IPS-18a (cell line): ENCODE data around the gene SPTBN4.
A peak's percentile ranks its signal among the peaks of the same experiment; 100 is the strongest.

Experiments used
- H3K27ac ChIP-seq: one replicate; pipeline ENCODE4 v1.5.1; 2013; ENCODE audit warnings: low read length
- H3K27me3 ChIP-seq: one replicate; pipeline ENCODE4 v1.6.1; 2013; ENCODE audit warnings: mild to moderate bottlenecking, low read length; ENCODE audit not compliant: control insufficient read depth, insufficient read depth
- H3K36me3 ChIP-seq: one replicate; pipeline ENCODE4 v1.6.1; 2013; ENCODE audit warnings: low read depth, low read length; ENCODE audit not compliant: control insufficient read depth
- H3K4me1 ChIP-seq: one replicate; pipeline ENCODE4 v1.6.1; 2013; ENCODE audit warnings: low read depth, low read length; ENCODE audit not compliant: control insufficient read depth
- H3K4me3 ChIP-seq: one replicate; pipeline ENCODE4 v1.5.1; 2013; ENCODE audit warnings: low read length
- H3K9ac ChIP-seq: one replicate; pipeline ENCODE4 v1.6.1; 2013; ENCODE audit warnings: mild to moderate bottlenecking, low read length, moderate library complexity
- H3K9me3 ChIP-seq: one replicate; pipeline ENCODE4 v1.6.1; 2013; ENCODE audit warnings: low read depth, low read length; ENCODE audit not compliant: control insufficient read depth

SPTBN4 gene

DNA sequence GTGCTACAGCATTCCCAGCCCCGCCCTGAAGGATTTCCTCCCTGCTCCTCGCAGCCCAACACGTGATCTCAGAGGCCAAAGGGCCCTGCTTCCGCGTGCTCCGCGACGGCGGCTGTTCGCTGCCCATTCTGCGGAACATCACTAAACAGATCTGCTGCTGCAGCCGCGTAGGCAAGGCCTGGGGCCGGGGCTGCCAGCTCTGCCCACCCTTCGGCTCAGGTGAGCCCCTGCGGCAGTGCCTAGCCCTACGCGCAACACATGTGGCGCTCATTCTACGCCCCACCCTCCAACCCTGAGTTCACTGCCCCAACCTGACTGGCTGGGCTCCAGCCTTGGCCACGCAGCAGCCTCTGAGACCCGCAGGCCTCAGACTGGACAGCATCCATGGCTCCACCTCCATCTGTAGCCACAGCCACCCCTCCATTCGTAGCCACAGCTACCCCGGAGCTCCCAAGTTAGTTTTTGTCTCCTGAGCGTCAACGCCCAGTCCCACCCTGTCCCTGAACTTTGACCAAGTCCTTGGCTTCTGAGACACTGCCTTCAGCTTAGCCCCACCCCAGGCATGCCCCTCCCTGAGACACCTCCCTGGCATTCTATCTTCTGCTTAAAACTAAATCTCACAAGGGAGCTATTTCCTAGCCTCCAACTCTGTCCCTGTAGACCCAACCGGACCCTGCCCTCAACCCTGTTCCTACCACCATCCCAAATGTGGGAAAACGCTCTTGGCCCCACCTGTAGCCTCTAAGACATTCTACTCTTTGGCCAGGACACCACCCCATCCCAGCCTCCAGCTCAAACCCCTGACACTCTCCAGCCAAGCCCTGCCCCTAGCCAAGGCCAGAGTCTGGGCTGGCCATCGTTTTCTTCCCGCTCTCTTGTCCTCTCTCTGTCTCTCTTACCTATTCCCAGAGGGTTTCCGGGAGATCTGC, 140.8 kb downstream of the SPTBN4 start:
- H3K27me3 ChIP-seq, result peaks cover 80% of the 10 kb centered on the region
- H3K36me3 ChIP-seq, result no peaks in the 10 kb centered on the region
- no peaks in the 10 kb centered on the region for H3K9me3 ChIP-seq
- peaks cover 19% of the 10 kb centered on the region for H3K4me1 ChIP-seq
- H3K27ac ChIP-seq, result no peak overlapping the region
- no peak overlapping the region for H3K9ac ChIP-seq
- H3K4me3 ChIP-seq, result no peak overlapping the region

DNA sequence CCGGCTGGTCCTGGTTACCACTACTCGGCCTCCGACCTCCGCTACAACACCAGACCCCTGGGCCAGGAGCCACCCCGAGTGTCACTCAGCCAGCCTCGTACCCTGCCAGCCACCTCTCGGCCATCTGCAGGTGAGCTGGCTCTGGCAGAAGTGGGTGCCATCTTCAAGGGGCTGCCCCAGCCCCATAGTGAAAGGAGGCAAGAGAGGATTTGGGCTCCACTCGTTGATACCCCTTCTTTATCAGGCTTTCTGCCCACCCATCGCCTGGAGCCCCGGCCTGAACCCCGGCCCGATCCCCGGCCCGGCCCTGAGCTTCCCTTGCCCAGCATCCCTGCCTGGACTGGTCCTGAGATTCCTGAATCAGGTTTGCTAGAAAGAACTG, 141.4 kb downstream of the SPTBN4 start:
- Histone ChIP-seq H3K4me3 (no peak overlapping the region), H3K9me3 (no peaks in the 10 kb centered on the region), H3K9ac (no peak overlapping the region), H3K27ac (no peak overlapping the region), H3K36me3 (no peaks in the 10 kb centered on the region), H3K27me3 (peaks cover 77% of the 10 kb centered on the region), H3K4me1 (peaks cover 13% of the 10 kb centered on the region)

DNA sequence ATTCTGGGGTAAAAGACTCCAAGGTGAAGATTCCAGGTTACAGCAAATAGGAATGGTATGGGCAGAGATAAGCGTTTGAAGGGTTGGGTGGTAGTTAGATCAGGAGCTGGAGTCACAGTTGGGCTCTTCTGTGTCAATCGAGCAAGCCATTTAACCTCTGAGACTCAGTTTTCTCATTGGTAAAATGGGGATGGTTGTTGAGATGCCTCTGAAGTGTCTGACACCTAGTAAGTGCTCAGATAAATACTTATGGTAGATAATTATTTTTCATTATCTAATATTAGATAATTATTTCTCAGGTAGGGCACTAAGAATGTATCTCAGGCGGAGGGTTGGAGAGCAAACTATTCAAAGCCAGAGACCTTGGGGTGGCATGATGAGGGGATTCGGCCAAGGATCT, 142.2 kb downstream of the SPTBN4 start:
- Histone ChIP-seq H3K4me1 (peaks cover 10% of the 10 kb centered on the region), H3K9ac (no peak overlapping the region), H3K36me3 (no peaks in the 10 kb centered on the region), H3K4me3 (peak overlapping the region; percentile 59), H3K27me3 (peaks cover 77% of the 10 kb centered on the region), H3K27ac (no peak overlapping the region), H3K9me3 (no peaks in the 10 kb centered on the region)

DNA sequence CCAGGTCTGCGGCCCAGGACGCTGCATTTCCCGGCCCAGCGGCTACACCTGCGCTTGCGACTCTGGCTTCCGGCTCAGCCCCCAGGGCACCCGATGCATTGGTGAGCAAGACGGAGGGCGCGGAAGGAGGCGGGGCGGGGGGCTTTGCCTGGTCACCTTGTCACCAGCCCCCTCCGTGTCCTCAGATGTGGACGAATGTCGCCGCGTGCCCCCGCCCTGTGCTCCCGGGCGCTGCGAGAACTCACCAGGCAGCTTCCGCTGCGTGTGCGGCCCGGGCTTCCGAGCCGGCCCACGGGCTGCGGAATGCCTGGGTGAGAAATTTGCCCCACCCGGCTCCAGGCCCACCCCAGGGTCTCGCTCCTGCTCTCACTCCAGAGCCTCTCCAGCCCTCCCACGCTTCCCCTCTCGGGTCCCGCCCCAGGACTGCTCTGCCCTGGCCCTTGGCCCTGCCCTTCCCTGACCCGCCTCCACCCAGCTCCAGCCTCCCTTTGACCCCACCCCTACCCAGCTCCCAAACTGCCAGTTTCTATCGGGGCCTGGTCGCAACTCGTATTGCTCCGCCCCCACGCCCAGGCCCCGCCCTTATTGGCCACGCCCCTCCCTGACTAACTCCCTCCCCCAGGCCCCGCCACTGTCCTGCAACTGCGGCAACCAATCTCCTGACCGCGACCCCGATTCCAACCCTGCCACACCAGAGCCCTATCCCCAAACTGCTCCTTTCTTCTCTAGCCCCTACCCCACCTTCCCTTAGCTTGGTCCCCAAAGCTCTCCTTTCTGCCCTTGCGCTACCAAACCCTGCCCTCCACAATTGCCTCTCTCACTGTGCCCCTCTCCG, 143.0 kb downstream of the SPTBN4 start:
- H3K9ac ChIP-seq, result no peak overlapping the region
- H3K4me1 ChIP-seq, result peaks cover 10% of the 10 kb centered on the region
- H3K4me3 ChIP-seq, result peak overlapping the region; percentile 59
- no peaks in the 10 kb centered on the region for H3K9me3 ChIP-seq
- H3K36me3 ChIP-seq, result no peaks in the 10 kb centered on the region
- no peak overlapping the region for H3K27ac ChIP-seq
- H3K27me3 ChIP-seq, result peaks cover 71% of the 10 kb centered on the region

DNA sequence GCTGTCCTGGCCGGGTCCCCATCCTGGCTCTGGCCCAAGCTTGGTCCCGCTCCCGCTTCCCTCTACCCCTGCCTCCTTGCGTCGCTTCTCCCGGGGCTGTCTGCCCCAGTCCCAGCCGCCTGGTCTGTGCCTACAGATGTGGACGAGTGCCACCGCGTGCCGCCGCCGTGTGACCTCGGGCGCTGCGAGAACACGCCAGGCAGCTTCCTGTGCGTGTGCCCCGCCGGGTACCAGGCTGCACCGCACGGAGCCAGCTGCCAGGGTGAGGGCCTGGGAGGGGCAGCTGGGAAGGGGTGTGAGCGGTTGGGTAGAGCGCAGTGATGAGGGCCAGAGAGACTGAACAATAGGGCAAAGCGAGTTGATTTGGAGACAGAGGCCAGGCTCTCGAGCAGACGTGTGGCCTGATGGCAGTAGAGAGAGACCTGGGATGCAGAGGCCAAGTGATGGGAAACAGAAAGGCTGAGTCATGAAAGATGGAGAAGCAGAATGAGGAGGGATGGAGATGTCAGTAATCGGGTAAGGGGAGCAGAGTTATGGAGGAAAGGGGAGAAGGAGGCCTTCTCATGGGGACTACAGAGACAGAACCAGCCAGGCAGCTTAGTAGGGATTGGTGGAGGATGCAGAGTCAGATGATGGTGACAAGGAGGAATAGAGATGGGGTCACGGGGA, 143.7 kb downstream of the SPTBN4 start:
- H3K27ac ChIP-seq, result no peak overlapping the region
- H3K4me1 ChIP-seq, result peaks cover 10% of the 10 kb centered on the region
- no peaks in the 10 kb centered on the region for H3K9me3 ChIP-seq
- H3K36me3 ChIP-seq, result no peaks in the 10 kb centered on the region
- no peak overlapping the region for H3K9ac ChIP-seq
- H3K4me3 ChIP-seq, result peak overlapping the region; percentile 59
- peaks cover 65% of the 10 kb centered on the region for H3K27me3 ChIP-seq

DNA sequence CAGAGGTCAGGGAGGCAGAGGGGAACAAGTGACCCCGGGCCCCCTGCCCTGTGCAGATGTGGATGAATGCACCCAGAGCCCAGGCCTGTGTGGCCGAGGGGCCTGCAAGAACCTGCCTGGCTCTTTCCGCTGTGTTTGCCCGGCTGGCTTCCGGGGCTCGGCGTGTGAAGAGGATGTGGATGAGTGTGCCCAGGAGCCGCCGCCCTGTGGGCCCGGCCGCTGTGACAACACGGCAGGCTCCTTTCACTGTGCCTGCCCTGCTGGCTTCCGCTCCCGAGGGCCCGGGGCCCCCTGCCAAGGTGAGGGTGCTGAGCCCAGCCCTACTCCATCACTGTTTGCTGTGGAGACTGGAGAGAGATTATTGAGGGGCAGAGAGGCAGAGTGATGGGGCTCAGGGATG, 144.3 kb downstream of the SPTBN4 start:
- no peak overlapping the region for H3K4me3 ChIP-seq
- no peaks in the 10 kb centered on the region for H3K9me3 ChIP-seq
- no peak overlapping the region for H3K27ac ChIP-seq
- peaks cover 7% of the 10 kb centered on the region for H3K4me1 ChIP-seq
- no peak overlapping the region for H3K9ac ChIP-seq
- H3K27me3 ChIP-seq, result peaks cover 65% of the 10 kb centered on the region
- H3K36me3 ChIP-seq, result no peaks in the 10 kb centered on the region

DNA sequence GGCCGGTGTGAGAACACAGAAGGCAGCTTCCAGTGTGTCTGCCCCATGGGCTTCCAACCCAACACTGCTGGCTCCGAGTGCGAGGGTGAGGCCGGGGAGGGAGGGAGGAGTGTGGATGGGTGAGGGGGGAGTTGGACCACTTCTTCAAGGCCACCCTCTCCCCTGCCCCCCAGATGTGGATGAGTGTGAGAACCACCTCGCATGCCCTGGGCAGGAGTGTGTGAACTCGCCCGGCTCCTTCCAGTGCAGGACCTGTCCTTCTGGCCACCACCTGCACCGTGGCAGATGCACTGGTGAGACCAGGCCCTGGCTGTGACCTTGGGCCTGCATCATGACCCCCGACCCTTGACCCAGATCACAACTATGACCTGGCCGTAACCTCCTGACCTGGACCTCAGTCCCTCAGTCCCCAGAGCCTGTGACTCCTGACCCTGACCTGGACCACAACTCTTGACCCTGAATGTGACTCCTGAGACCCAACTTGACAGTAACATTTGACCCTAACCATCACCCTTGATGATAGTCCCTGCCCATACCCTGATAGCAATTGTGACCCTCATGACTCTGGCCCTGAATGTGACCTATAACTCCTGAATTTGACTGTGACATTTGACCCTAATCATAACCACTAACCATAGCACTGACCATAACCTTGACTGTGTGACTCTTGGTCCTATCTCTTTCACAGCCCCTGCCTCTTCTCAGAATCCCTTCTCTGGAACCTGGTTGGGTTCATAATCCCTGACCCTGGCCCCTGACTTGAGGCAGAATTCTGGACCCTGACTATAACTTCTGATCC, 145.3 kb downstream of the SPTBN4 start:
- H3K4me1 ChIP-seq, result peaks cover 7% of the 10 kb centered on the region
- no peak overlapping the region for H3K27ac ChIP-seq
- no peaks in the 10 kb centered on the region for H3K9me3 ChIP-seq
- no peak overlapping the region for H3K4me3 ChIP-seq
- peaks cover 57% of the 10 kb centered on the region for H3K27me3 ChIP-seq
- H3K36me3 ChIP-seq, result no peaks in the 10 kb centered on the region
- no peak overlapping the region for H3K9ac ChIP-seq

DNA sequence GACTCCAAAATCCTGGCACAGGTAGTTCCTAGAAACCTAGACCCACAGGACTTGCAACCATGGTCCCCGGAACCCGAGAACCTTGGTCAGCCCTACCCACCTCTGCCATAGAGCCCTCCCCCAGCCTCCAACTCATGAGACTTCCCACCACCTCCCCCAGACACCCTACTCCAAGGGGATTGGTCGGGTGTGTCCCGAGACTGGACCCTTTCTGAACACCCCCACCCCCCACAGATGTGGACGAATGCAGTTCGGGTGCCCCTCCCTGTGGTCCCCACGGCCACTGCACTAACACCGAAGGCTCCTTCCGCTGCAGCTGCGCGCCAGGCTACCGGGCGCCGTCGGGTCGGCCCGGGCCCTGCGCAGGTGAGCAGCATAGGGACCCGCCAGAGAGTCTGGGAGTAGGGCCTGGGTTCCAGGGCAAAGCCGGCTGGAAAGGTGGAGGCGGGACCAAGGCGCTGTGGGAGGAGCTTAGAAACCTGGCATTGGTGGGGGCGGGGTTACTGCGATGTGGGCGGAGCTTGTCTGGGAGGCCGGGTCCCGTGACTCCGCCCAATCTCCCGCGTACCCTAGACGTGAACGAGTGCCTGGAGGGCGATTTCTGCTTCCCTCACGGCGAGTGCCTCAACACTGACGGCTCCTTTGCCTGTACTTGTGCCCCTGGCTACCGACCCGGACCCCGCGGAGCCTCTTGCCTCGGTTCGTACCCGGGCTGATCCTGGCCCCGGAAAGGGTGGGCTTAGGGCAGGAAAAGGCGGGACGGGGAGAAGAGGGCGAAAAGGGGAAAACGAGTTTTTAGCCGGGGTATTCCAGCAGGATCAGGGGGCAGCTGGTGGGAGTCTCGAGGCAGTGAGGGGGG, 146.3 kb downstream of the SPTBN4 start:
- Histone ChIP-seq H3K9ac (peak overlapping the region; percentile 69), H3K27me3 (peaks cover 47% of the 10 kb centered on the region), H3K4me3 (peak overlapping the region; percentile 77), H3K27ac (peak overlapping the region; percentile 30), H3K9me3 (no peaks in the 10 kb centered on the region), H3K36me3 (no peaks in the 10 kb centered on the region), H3K4me1 (peaks cover 7% of the 10 kb centered on the region)

DNA sequence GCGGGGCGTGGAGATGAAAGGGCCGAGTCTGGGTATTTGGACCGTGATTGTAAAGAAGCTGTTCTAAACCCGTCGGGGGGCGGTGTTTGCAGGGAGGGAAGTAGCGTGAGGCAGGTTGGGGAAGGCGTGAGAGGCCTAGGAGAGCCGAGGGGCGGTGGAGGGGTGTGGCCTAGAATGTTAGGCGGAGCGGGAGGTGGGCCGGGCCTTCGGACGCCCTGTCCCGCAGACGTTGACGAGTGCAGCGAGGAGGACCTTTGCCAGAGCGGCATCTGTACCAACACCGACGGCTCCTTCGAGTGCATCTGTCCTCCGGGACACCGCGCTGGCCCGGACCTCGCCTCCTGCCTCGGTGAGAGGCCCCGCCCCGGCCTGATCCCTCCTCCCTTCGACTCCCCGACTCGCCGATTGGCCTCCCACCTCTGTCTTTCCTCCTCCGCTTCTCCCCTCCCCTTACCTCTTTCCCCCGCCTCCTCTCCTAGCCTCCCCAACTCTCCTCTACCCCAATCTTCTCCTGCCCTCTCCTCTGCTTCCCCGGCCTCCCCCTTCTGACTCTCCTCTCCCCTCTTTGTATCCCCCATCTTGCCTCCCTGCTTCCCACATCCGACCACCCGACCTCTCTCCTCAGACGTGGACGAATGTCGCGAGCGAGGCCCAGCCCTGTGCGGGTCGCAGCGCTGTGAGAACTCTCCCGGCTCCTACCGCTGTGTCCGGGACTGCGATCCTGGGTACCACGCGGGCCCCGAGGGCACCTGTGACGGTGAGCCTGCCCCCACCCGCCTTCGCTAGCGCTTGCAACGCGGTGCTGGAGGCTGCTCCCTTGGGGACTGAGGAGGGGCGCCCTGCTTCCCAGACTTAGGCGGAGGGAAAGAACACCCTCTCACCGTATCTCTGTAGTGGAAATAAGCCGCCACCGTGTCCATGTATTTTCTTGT, 147.2 kb downstream of the SPTBN4 start:
- H3K27me3 ChIP-seq, result peaks cover 38% of the 10 kb centered on the region
- no peaks in the 10 kb centered on the region for H3K36me3 ChIP-seq
- peaks cover 7% of the 10 kb centered on the region for H3K4me1 ChIP-seq
- peak overlapping the region; percentile 69 for H3K9ac ChIP-seq
- H3K27ac ChIP-seq, result peak overlapping the region; percentile 30
- no peaks in the 10 kb centered on the region for H3K9me3 ChIP-seq
- H3K4me3 ChIP-seq, result peak overlapping the region; percentile 77
